ENCODE results near the gene AKNA.

AKNA gene

GRCh38 chr9:114376586-114377445 lies 11.0 kb downstream of the AKNA start:
- DNase-seq (ENCODE audit: low read depth in 2 of 2, low spot score in 1 of 2) = no peak

- DNase-seq (ENCODE audit: low read depth in 2 of 2, low spot score in 1 of 2) = no peak
Measured at GRCh38 chr9:114375386-114376175, 12.2 kb downstream of the AKNA start.

GRCh38 chr9:114374936-114375335 lies 12.8 kb downstream of the AKNA start:
- DNase-seq (ENCODE audit: low read depth in 2 of 2, low spot score in 1 of 2) = no peak

GRCh38 chr9:114373960-114374730 lies 13.6 kb downstream of the AKNA start:
- no peak for DNase-seq (ENCODE audit: low read depth in 2 of 2, low spot score in 1 of 2)

GRCh38 chr9:114372921-114373448 lies 14.8 kb downstream of the AKNA start:
- DNase-seq (ENCODE audit: low read depth in 2 of 2, low spot score in 1 of 2) = peak; percentile 44 to 72

- DNase-seq (ENCODE audit: low read depth in 2 of 2, low spot score in 1 of 2) = no peak
Measured at GRCh38 chr9:114371973-114372917, 15.5 kb downstream of the AKNA start.

- DNase-seq (ENCODE audit: low read depth in 2 of 2, low spot score in 1 of 2) = no peak
Measured at GRCh38 chr9:114371343-114371944, 16.3 kb downstream of the AKNA start.

- DNase-seq (ENCODE audit: low read depth in 2 of 2, low spot score in 1 of 2) = no peak
Measured at GRCh38 chr9:114370968-114371320, 16.8 kb downstream of the AKNA start.

- DNase-seq (ENCODE audit: low read depth in 2 of 2, low spot score in 1 of 2) = no peak
Measured at GRCh38 chr9:114370251-114370967, 17.4 kb downstream of the AKNA start.

GRCh38 chr9:114369216-114370130 lies 18.3 kb downstream of the AKNA start:
- no peak for DNase-seq (ENCODE audit: low read depth in 2 of 2, low spot score in 1 of 2)

- no peak for DNase-seq (ENCODE audit: low read depth in 2 of 2, low spot score in 1 of 2)
Measured at GRCh38 chr9:114367772-114368569, 19.8 kb downstream of the AKNA start.

GRCh38 chr9:114367366-114367765 lies 20.4 kb downstream of the AKNA start:
- DNase-seq (ENCODE audit: low read depth in 2 of 2, low spot score in 1 of 2) = no peak

- no peak for DNase-seq (ENCODE audit: low read depth in 2 of 2, low spot score in 1 of 2)
Measured at GRCh38 chr9:114366334-114367128, 21.3 kb downstream of the AKNA start.

- DNase-seq (ENCODE audit: low read depth in 2 of 2, low spot score in 1 of 2) = no peak
Measured at GRCh38 chr9:114365194-114365593, 22.6 kb downstream of the AKNA start.

GRCh38 chr9:114364134-114365041 lies 23.4 kb downstream of the AKNA start:
- no peak for DNase-seq (ENCODE audit: low read depth in 2 of 2, low spot score in 1 of 2)
